Pons (tissue), 1 donor: Measurements from ENCODE around the gene TBX2.

Source experiments
- DNase-seq: peaks from one replicate; pipeline ENCODE4 v3.0.0-alpha.2; 2016; ENCODE audit warnings: low spot score

TBX2 gene

GRCh38 chr17:61453566-61454380, 54.1 kb downstream of the TBX2 start:
- DNase-seq = no peak

DNA sequence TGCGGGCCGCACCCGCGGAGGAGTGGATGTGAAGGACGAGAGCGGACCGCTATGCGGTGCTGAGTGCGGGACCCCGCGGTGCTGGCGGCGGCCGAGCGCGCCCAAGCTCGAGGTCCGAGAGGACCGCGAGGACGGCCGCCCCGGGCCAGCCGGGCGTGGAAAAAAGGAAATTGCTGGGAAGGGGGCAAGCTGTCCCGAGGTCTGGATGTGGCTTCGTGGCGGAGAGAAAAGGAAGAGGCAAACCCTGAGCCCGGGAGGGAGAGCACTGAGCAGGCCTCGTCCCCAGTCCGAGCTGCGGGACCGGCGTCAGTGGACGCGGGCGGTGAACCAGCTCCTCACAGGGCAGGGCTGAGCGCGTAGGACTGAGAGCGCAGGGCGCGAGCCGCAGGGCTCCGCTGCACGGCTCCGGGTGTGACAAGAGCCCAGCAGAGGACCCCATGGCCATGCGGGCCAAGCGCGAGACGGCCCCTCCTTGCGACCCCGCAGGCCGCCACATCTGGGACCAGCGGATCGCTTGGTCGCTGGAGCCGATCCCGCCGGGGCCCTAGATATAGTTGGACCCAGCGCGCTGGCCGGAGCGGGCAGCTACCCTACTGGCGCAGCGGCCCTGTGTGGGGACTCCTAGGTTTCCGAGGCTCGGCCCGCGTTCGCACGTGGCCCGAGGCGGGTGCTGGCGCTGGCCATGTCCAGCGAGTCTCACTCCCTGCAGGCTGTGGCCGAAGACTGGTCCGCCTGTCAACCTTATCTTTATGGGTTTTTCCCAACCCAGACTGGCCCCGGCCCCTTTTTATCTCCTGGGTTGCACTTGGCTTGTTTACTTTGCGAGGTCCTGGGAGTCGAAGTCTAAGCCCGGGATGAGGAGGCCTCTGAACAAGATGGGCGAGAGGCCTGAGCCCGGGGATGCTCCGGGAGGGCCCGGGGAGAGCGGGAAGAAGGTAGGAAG, 55.0 kb downstream of the TBX2 start:
- no peak for DNase-seq

GRCh38 chr17:61455324-61456060, 55.8 kb downstream of the TBX2 start:
- DNase-seq = no peak

DNA sequence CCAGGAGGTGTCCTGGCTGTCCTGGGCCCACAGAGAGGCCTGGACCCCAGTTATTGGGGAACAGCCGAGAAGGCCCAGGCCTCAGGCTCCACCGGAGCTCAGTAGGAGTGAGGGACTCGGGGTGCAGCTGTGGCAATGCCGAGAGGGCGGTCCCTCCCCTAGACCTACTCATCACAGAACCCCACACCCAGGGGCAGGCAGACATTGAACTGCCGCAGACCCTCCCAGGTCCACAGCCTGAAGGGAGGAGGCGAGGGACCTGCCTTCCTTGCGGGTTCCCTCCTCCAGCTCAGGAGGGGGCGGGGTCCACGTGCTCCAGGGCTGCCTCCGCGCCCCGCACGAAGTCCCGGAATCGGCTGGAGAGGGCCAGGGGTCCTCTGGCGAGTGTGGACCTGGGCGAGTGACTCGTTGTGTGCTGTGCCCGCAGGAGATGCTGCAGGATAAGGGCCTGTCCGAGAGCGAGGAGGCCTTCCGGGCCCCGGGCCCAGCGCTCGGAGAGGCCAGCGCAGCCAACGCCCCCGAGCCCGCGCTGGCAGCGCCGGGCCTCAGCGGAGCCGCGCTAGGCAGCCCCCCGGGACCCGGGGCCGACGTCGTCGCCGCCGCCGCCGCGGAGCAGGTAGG, 56.5 kb downstream of the TBX2 start:
- DNase-seq = no peak

DNA sequence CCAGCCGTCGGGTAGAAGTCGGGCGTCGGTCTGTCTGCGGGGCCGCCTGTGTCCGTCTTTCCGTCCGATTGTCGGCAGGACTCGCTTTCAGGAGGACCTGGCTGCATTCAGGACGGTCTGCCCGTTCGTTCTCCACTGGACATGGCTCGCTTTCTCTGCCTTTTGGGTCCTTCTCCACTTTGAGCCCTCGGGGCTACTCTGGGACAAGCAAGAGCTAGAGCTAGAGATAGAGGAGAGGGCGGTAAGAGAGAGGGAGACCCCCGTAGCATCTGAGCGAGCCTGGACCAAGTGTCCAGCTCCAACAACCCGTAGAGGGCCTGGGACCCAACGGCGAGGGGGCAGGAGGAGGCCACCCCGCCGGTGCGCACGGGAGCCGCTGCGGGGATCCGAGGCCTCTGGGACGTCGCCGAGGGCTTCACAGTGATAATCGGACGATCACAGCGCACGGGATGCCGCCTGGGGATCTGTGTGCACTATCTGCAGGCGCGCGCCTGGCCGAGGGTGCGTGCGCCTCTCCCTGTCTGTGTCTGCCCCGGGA, 57.1 kb downstream of the TBX2 start:
- DNase-seq = no peak

DNA sequence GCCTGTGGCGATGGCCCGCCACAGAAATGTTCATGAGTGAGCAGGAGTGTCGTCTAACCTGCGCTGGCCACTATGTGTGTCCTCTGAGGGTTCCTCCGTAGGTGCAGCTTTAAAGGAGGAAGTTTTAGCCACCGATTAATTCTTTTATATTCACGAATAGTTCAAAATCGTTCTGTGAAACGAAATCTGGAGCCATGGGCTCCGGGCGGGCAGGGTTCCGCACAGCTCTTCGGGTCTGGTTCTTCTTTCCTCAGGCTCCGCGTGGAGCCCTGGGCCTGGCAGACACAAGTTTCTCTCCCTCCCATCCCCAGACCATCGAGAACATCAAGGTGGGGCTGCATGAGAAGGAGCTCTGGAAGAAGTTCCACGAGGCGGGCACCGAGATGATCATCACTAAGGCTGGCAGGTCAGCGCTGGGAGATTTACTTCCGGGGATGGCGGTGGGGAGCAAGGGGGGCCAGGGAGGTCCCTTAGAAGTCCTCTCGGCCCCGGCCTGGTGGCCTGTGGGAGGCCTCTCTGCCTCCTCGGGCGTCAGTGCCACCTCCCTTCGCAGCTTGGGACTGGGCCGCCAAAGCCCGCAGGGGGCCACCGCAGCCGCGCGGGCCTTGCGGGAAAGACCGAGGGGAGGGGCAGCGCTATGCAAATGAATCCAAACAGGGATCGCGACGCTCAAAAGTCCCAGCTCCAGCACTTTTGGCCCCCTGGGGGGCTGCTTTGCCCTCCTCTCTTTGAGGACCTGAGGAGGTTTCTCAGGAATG, 57.8 kb downstream of the TBX2 start:
- no peak for DNase-seq

GRCh38 chr17:61458000-61458399, 58.4 kb downstream of the TBX2 start:
- DNase-seq = no peak

DNA sequence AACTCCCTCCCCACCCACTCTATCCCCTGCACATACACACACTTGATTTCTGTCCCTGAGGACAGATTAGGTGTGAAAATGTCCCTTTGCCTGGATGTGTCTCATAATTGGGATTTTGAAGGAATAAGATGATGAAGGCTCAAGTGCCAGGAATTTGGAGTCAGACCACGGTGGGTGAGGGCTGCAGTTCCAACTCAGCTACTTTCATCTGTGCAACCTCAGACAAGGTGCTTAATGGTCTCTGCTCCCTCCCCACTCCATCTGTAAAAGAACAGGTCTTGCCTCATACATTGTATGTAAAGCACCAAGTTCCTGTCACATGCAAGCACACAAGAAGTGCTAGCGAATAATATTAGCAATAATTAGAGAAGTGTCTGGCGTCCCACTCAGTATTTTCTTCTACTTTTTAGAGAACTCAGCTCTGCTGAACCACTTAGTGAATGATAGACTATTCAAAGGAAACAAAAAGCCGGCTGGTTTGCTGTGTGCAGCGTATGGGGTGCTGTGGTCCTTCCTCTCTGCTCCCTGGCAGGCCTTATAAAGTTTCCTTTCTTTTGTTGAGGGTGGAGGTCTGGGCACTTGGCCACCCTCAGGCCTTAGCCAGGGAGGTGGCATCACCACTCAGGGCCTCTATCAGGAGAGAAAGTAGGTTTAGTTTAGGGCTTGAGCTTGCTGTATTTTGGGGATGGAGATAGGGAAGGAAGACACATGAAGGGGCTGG, 58.9 kb downstream of the TBX2 start:
- DNase-seq = no peak
